Liver (tissue), 3 donors: ENCODE data around the gene DLK1.

Experiments
- EGR1 ChIP-seq, 2 donors: IDR thresholded peaks; 2 replicates each; pipeline ENCODE4 v1.6.1; 2016 to 2018; ENCODE audit warnings: antibody characterized with exemption in 2 of 2, low read depth in 2 of 2
- FOXA1 ChIP-seq: IDR thresholded peaks from 2 replicates; pipeline ENCODE4 v1.6.1; 2016; ENCODE audit warnings: antibody characterized with exemption
- HNF4G ChIP-seq: IDR thresholded peaks from 2 replicates; pipeline ENCODE4 v1.6.1; 2016; ENCODE audit warnings: antibody characterized with exemption
- JUND ChIP-seq, 2 donors: IDR thresholded peaks; 2 replicates each; pipeline ENCODE4 v1.6.1; 2016; ENCODE audit warnings: antibody characterized with exemption in 2 of 2
- RAD21 ChIP-seq, 2 donors: IDR thresholded peaks; 2 replicates each; pipeline ENCODE4 v1.6.1; 2016; ENCODE audit warnings: antibody characterized with exemption in 2 of 2, mild to moderate bottlenecking in 2 of 2
- REST ChIP-seq: IDR thresholded peaks from 2 replicates; pipeline ENCODE4 v1.6.1; 2016; ENCODE audit warnings: antibody characterized with exemption, mild to moderate bottlenecking
- SP1 ChIP-seq: IDR thresholded peaks from 2 replicates; pipeline ENCODE4 v1.6.1; 2018; ENCODE audit warnings: antibody characterized with exemption, mild to moderate bottlenecking
- TAF1 ChIP-seq: conservative IDR thresholded peaks from 2 replicates; pipeline ENCODE4 v1.6.1; 2016; ENCODE audit warnings: antibody characterized with exemption, mild to moderate bottlenecking
- YY1 ChIP-seq: IDR thresholded peaks from 2 replicates; pipeline ENCODE4 v1.6.1; 2016; ENCODE audit warnings: antibody characterized with exemption, mild to moderate bottlenecking
- ZBTB33 ChIP-seq: IDR thresholded peaks from 2 replicates; pipeline ENCODE4 v1.6.1; 2016; ENCODE audit warnings: antibody characterized with exemption
- TF ChIP-seq, protein P1 (sequence below): fragments of 150-350 bp; IDR thresholded peaks from 2 replicates; pipeline ENCODE4 v1.5.1; 2017; ENCODE audit warnings: improper control_type of control experiment, low read depth, low read length; ENCODE audit not compliant: missing input control
- donor health status: healthy.
- donor health status: healthy.

DNA sequence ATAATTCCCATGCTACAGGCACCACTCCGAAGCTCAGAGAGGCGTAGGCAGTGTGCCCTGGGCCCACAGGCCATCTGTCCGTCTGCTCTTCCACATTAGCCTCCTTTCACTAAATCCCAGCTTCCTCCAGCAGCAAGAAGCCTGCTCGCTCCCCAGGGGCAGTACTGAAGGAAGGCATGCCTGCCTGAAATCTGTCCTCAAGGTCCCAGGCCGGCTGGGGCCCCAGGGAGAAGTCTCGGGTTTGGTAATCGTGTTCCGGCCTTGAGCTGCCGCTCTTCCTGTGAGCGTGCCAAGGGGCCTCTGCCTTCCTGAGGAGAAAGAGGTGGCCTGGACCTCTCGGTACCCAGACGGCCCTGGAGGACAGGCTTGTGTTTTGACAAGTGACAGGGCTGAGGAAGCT is 15.2 kb upstream of the DLK1 start:
- TF ChIP-seq, protein P1, sequence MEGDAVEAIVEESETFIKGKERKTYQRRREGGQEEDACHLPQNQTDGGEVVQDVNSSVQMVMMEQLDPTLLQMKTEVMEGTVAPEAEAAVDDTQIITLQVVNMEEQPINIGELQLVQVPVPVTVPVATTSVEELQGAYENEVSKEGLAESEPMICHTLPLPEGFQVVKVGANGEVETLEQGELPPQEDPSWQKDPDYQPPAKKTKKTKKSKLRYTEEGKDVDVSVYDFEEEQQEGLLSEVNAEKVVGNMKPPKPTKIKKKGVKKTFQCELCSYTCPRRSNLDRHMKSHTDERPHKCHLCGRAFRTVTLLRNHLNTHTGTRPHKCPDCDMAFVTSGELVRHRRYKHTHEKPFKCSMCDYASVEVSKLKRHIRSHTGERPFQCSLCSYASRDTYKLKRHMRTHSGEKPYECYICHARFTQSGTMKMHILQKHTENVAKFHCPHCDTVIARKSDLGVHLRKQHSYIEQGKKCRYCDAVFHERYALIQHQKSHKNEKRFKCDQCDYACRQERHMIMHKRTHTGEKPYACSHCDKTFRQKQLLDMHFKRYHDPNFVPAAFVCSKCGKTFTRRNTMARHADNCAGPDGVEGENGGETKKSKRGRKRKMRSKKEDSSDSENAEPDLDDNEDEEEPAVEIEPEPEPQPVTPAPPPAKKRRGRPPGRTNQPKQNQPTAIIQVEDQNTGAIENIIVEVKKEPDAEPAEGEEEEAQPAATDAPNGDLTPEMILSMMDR = no peak
- TF ChIP-seq RAD21 (IDR thresholded peaks at IDR 0.05) = peak in 1 of 2 donors; percentile 20
- TF ChIP-seq SP1 = no peak
- TF ChIP-seq REST = no peak
- no peak for TF ChIP-seq JUND (IDR thresholded peaks at IDR 0.05)
- TF ChIP-seq TAF1 = no peak
- no peak for TF ChIP-seq YY1
- no peak for TF ChIP-seq FOXA1
- no peak for TF ChIP-seq EGR1 (IDR thresholded peaks at IDR 0.05; ENCODE audit: low read depth in 2 of 2)
- TF ChIP-seq ZBTB33 = no peak
- no peak for TF ChIP-seq HNF4G
